Natural killer cell treated with Interleukin-12 subunit alpha and Interleukin-12 subunit beta and Interleukin-15 and Interleukin-18, amount 100 ng/mL, for 72 hours (primary cell): ENCODE results near the gene MOXD1. TPM values are rescaled to one million over a fixed set of nuclear protein-coding genes. Genes with fewer than 3 reads are reported as not detected.
"Not testable (repeated sequence)": the region's sequence is repeated elsewhere in the genome, so short reads cannot be mapped to it uniquely, and the experiment has no call there.

ENCODE experiments used
- ATAC-seq, 2 donors: fragments of 150-1000 bp; cut with Tn5 transposase in 1 of 2; sonication (Bioruptor Pico), chemical (Tn5 transposase) in 1 of 2; 2 replicates each; pipeline ENCODE4 v1.10.0; 2021
- DNase-seq: peaks from one replicate; pipeline ENCODE4 v3.0.0; 2022; ENCODE audit warnings: low spot score
- H3K27ac Mint-ChIP-seq, 2 donors: 1 replicate in 1 of 2; 2 replicates in 1 of 2; pipeline ENCODE4 v1.8.0; 2022; ENCODE audit warnings: mixed read lengths in 2 of 2, mild to moderate bottlenecking in 1 of 2, moderate library complexity in 1 of 2
- H3K27me3 Mint-ChIP-seq, 2 donors: 1 replicate in 1 of 2; 2 replicates in 1 of 2; pipeline ENCODE4 v1.8.0; 2022; ENCODE audit warnings: mixed read lengths in 2 of 2
- H3K36me3 Mint-ChIP-seq: one replicate; pipeline ENCODE4 v1.8.0; 2022; ENCODE audit warnings: mixed read lengths
- H3K4me1 Mint-ChIP-seq, 2 donors: 1 replicate in 1 of 2; 2 replicates in 1 of 2; pipeline ENCODE4 v1.8.0; 2022; ENCODE audit warnings: low read depth in 2 of 2, mixed read lengths in 2 of 2, mild to moderate bottlenecking in 1 of 2
- H3K4me3 Mint-ChIP-seq: one replicate; pipeline ENCODE4 v1.8.0; 2022; ENCODE audit warnings: mixed read lengths
- H3K9me3 Mint-ChIP-seq: 2 replicates; pipeline ENCODE4 v1.8.0; 2022; ENCODE audit warnings: mixed read lengths
- total RNA-seq, 2 donors: library from RNA; stranded (reverse); gene quantifications; one replicate each; pipeline ENCODE4 v1.2.3, GENCODE V29; 2022

The MOXD1 gene
- total RNA-seq, 2 donors from 2014 or later = 0.70 TPM; not detected in 1

GRCh38 chr6:132270726-132271402 lies 130.4 kb downstream of the MOXD1 start:
- H3K27ac Mint-ChIP-seq = no peak overlapping the region
- H3K4me3 Mint-ChIP-seq = no peak overlapping the region
- DNase-seq = no peak
- no peaks in the 10 kb centered on the region for H3K4me1 Mint-ChIP-seq
- ATAC-seq = no peak
- peaks cover 17 to 55% of the 10 kb centered on the region in 2 donors for H3K27me3 Mint-ChIP-seq
- no peaks in the 10 kb centered on the region for H3K36me3 Mint-ChIP-seq
- H3K9me3 Mint-ChIP-seq = no peaks in the 10 kb centered on the region

DNA sequence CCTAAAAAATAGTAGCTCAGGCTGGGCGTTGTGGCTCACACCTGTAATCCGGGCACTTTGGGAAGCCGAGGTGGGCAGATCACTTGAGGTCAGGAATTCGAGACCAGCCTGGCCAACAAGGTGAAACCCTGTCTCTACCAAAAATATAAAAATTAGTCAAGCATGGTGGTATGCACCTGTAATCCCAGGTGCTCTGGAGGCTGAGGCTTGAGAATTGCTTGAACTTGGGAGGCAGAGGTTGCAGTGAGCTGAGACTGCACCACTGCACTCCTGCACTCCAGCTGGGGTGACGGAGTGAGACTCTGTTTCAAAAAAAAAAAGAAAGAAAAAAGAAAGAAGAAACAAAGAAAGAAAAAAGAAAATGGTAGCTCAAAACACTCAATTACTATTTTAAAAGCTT lies 132.6 kb downstream of the MOXD1 start:
- H3K36me3 Mint-ChIP-seq, H3K4me1 Mint-ChIP-seq, H3K4me3 Mint-ChIP-seq, H3K9me3 Mint-ChIP-seq, DNase-seq, ATAC-seq, H3K27ac Mint-ChIP-seq: not testable (repeated sequence)
- H3K27me3 Mint-ChIP-seq = peaks cover 14 to 54% of the 10 kb centered on the region in 2 donors

DNA sequence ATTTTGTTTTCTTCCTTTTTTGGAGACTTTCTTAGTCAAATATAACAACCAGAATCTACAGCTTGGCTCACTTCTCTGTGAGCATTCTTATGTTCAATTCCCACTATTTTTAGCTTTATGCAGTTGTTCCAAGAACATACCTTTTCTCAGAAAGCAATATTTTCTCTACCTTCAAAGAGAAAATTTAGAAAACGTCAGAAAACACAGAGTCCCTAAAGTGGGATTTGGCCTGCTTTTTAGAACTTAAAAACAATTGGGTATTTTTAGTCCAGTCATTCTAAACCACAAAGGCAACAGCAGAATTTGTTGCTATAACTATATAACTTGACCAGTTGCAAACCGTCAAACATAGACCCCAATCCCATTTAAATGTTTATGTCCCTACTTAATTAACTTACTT lies 133.1 kb downstream of the MOXD1 start:
- DNase-seq (no peak), ATAC-seq (no peak)
- H3K9me3 Mint-ChIP-seq = no peaks in the 10 kb centered on the region
- no peaks in the 10 kb centered on the region for H3K36me3 Mint-ChIP-seq
- H3K4me1 Mint-ChIP-seq = no peaks in the 10 kb centered on the region
- H3K27ac Mint-ChIP-seq = no peak overlapping the region
- no peak overlapping the region for H3K4me3 Mint-ChIP-seq
- peaks cover 14 to 53% of the 10 kb centered on the region in 2 donors for H3K27me3 Mint-ChIP-seq

GRCh38 chr6:132265451-132266097 lies 135.7 kb downstream of the MOXD1 start:
- Mint-ChIP-seq H3K9me3 (no peaks in the 10 kb centered on the region), H3K4me1 (no peaks in the 10 kb centered on the region), H3K27ac (no peak overlapping the region), H3K27me3 (peaks cover 14 to 47% of the 10 kb centered on the region in 2 donors), H3K4me3 (no peak overlapping the region), H3K36me3 (no peaks in the 10 kb centered on the region)
- ATAC-seq = no peak
- DNase-seq = no peak

DNA sequence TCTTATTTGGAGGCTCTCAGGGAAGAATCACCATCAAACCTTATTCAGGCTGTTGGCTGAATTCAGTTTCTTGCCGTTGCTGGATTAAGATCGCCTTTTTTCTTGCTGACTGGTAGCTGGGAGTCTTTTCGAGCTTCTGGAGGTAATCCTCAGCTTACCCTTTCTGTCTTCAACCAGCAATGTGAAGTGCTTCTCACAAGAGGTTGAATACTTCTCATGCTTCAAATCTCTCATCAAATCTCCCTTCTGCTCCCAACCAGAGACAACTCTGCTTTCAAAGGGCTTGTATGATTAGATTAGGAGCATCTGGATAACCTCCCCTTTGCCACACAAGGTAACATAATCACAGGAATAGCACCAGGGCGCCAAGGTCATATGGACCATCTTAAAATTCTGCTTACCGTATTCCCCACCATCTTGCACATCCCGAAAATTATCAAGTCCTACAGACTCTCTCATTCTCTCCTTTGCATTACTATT lies 137.2 kb downstream of the MOXD1 start:
- Mint-ChIP-seq H3K36me3 (no peaks in the 10 kb centered on the region), H3K4me3 (no peak overlapping the region)

GRCh38 chr6:132261354-132261753 lies 139.9 kb downstream of the MOXD1 start:
- Mint-ChIP-seq H3K36me3 (no peaks in the 10 kb centered on the region), H3K27me3 (peaks cover 26 to 51% of the 10 kb centered on the region in 2 donors), H3K4me1 (no peaks in the 10 kb centered on the region), H3K27ac (no peak overlapping the region), H3K4me3 (no peak overlapping the region), H3K9me3 (no peaks in the 10 kb centered on the region)
- ATAC-seq (no peak), DNase-seq (no peak)

More for the DNA sequence above, 137.2 kb downstream of the MOXD1 start:
- H3K27ac Mint-ChIP-seq = no peak overlapping the region
- H3K9me3 Mint-ChIP-seq = no peaks in the 10 kb centered on the region
- ATAC-seq = no peak
- H3K27me3 Mint-ChIP-seq = peaks cover 24 to 56% of the 10 kb centered on the region in 2 donors
- H3K4me1 Mint-ChIP-seq = no peaks in the 10 kb centered on the region
- DNase-seq = no peak

DNA sequence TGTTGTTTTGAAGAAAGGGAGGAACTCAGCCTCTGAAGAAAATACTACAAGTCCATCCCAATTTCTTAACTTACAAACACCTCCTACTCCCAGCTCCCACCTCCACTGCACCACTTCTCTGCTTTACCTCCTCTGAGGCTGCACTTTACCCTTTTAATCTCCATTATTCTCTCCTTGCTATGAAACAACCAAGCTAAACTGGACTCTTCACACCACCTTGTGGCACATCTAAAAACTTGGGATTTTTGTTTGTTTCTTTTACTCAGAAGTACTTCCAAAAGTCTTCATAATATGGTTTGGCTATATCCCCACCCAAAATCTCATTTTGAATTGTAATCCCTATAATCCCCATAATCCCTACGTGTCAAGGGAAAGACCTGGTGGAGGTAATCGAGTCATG lies 142.2 kb downstream of the MOXD1 start:
- Mint-ChIP-seq H3K27me3 (peaks cover 29 to 51% of the 10 kb centered on the region in 2 donors), H3K4me3 (no peak overlapping the region), H3K36me3 (no peaks in the 10 kb centered on the region), H3K27ac (no peak overlapping the region), H3K4me1 (no peaks in the 10 kb centered on the region), H3K9me3 (no peaks in the 10 kb centered on the region)
- DNase-seq = no peak
- ATAC-seq = no peak

GRCh38 chr6:132257561-132257960 lies 143.7 kb downstream of the MOXD1 start:
- ATAC-seq (no peak), DNase-seq (no peak)
- no peak overlapping the region for H3K27ac Mint-ChIP-seq
- peaks cover 29 to 47% of the 10 kb centered on the region in 2 donors for H3K27me3 Mint-ChIP-seq
- no peak overlapping the region for H3K4me3 Mint-ChIP-seq
- no peaks in the 10 kb centered on the region for H3K36me3 Mint-ChIP-seq
- no peaks in the 10 kb centered on the region for H3K4me1 Mint-ChIP-seq
- H3K9me3 Mint-ChIP-seq = no peaks in the 10 kb centered on the region

- H3K4me1 Mint-ChIP-seq = no peaks in the 10 kb centered on the region
- H3K4me3 Mint-ChIP-seq = no peak overlapping the region
- ATAC-seq (no peak), DNase-seq (no peak)
- H3K27me3 Mint-ChIP-seq = peaks cover 33 to 42% of the 10 kb centered on the region in 2 donors
- no peak overlapping the region for H3K27ac Mint-ChIP-seq
- H3K36me3 Mint-ChIP-seq = no peaks in the 10 kb centered on the region
- no peaks in the 10 kb centered on the region for H3K9me3 Mint-ChIP-seq
Observed at GRCh38 chr6:132256457-132256856, 144.8 kb downstream of the MOXD1 start.

- ATAC-seq = no peak
- no peaks in the 10 kb centered on the region for H3K4me1 Mint-ChIP-seq
- no peak overlapping the region for H3K4me3 Mint-ChIP-seq
- DNase-seq = no peak
- H3K27me3 Mint-ChIP-seq = peaks cover 14 to 17% of the 10 kb centered on the region in 2 donors
- no peaks in the 10 kb centered on the region for H3K9me3 Mint-ChIP-seq
- no peak overlapping the region for H3K27ac Mint-ChIP-seq
- H3K36me3 Mint-ChIP-seq = no peaks in the 10 kb centered on the region
Observed at GRCh38 chr6:132253906-132254305, 147.4 kb downstream of the MOXD1 start.

GRCh38 chr6:132253211-132253610 lies 148.1 kb downstream of the MOXD1 start:
- no peak for ATAC-seq
- H3K4me3 Mint-ChIP-seq = no peak overlapping the region
- H3K4me1 Mint-ChIP-seq = no peaks in the 10 kb centered on the region
- no peak overlapping the region for H3K27ac Mint-ChIP-seq
- no peaks in the 10 kb centered on the region for H3K36me3 Mint-ChIP-seq
- no peaks in the 10 kb centered on the region for H3K9me3 Mint-ChIP-seq
- DNase-seq = no peak
- H3K27me3 Mint-ChIP-seq = peaks cover 13 to 20% of the 10 kb centered on the region in 2 donors

DNA sequence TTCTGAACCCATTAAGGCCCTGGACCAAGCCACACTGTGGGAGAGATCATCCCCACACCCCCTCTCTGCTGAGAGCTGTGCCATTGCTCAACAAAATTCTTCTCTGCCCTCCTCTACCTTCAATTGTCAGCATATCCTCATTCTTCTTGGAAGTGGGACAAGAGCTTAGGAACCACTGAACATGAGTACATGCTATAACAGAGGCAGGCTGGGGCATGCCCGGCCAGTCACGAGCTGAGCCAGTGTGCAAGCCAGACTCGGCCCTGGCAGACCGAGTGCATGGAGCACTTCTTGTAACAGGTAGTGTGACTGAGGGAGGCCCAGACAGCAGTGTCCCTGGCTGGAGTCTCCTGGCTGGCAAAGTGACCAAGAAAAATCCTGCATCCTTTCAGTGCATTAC lies 149.2 kb downstream of the MOXD1 start:
- Mint-ChIP-seq H3K27me3 (peaks cover 13 to 22% of the 10 kb centered on the region in 2 donors), H3K9me3 (no peaks in the 10 kb centered on the region), H3K4me3 (no peak overlapping the region), H3K27ac (no peak overlapping the region), H3K4me1 (no peaks in the 10 kb centered on the region), H3K36me3 (no peaks in the 10 kb centered on the region)
- ATAC-seq (no peak), DNase-seq (no peak)

GRCh38 chr6:132251711-132252110 lies 149.6 kb downstream of the MOXD1 start:
- peaks cover 13 to 22% of the 10 kb centered on the region in 2 donors for H3K27me3 Mint-ChIP-seq
- H3K4me3 Mint-ChIP-seq = no peak overlapping the region
- H3K27ac Mint-ChIP-seq = no peak overlapping the region
- H3K9me3 Mint-ChIP-seq = no peaks in the 10 kb centered on the region
- ATAC-seq (no peak), DNase-seq (no peak)
- H3K36me3 Mint-ChIP-seq = no peaks in the 10 kb centered on the region
- H3K4me1 Mint-ChIP-seq = no peaks in the 10 kb centered on the region

DNA sequence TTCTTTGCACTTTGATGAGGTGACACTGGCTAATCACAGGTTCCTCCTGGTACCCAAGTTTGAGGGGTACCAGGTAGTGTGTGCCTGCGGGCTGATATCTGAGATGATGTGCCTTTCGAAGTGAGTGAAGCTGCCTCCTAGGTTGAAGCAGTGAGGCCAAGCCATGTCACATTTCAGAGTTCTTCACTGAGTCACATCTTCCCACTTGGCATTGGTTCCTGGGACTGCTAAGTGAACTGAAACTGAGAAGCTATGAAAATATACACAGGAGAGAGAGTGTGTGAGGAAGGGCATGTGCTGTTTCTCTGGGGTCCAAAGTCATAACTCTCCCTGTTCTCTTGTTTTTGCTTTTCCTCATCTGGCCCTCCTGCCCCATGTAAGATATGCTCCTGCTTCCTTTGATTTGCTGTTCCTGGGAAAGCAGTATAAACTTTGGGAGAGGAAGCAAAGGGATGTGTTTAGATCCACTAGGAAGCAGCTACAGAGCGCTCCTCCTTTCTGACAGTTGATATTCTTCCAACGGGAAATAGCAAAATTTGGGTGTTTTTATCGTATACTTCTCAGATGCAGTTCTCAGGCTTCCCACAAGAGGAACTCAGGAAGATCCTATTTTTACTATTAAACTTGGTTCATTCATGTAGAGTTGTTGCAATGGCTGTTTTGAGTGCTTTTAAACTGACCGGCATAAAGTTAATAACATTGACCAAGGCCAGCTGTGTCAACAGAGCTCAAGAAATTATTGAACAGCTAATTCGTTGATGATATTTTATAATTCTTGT lies 153.7 kb downstream of the MOXD1 start:
- H3K9me3 Mint-ChIP-seq = no peaks in the 10 kb centered on the region
- H3K36me3 Mint-ChIP-seq = no peaks in the 10 kb centered on the region
- H3K4me1 Mint-ChIP-seq = no peaks in the 10 kb centered on the region
- peaks cover 5 to 14% of the 10 kb centered on the region in 2 donors for H3K27me3 Mint-ChIP-seq
- no peak overlapping the region for H3K4me3 Mint-ChIP-seq
- ATAC-seq (no peak), DNase-seq (no peak)
- H3K27ac Mint-ChIP-seq = no peak overlapping the region
